Fibroblast of lung (primary cell): ENCODE data around the gene PEX16. TPM values are rescaled to one million over a fixed set of nuclear protein-coding genes. Genes with fewer than 3 reads are reported as not detected.

ENCODE experiments used
- DNase-seq, 2 donors: peaks; one replicate each; pipeline versions ENCODE4 v3.0.0 to v3.0.0-alpha.2; 2010; ENCODE audit warnings: low read depth in 2 of 2
- H2AFZ ChIP-seq: 2 replicates; pipeline ENCODE4 v1.5.1; 2012; ENCODE audit warnings: low read length, control low read depth, inconsistent platforms
- H3K27ac ChIP-seq: 2 replicates; pipeline ENCODE4 v1.5.1; 2011; ENCODE audit warnings: low read length, control low read depth; ENCODE audit not compliant: insufficient read depth
- H3K27me3 ChIP-seq: 2 replicates; pipeline ENCODE4 v1.5.1; 2011; ENCODE audit warnings: mild to moderate bottlenecking, low read length; ENCODE audit not compliant: control insufficient read depth, insufficient read depth
- H3K36me3 ChIP-seq: 2 replicates; pipeline ENCODE4 v1.5.1; 2011; ENCODE audit warnings: low read length; ENCODE audit not compliant: control insufficient read depth, insufficient read depth
- H3K4me1 ChIP-seq: 2 replicates; pipeline ENCODE4 v1.5.1; 2011; ENCODE audit warnings: low read length; ENCODE audit not compliant: control insufficient read depth, insufficient read depth; ENCODE audit errors: extremely low read depth
- H3K4me2 ChIP-seq: 2 replicates; pipeline ENCODE4 v1.5.1; 2011; ENCODE audit warnings: low read length, control low read depth; ENCODE audit not compliant: insufficient read depth; ENCODE audit errors: extremely low read depth
- H3K4me3 ChIP-seq, 4 experiments: fragments of 200-600 bp in 1 of 4; sonication (generic) in 1 of 4; replicated peaks in 1 of 4; 2 replicates each; pipeline ENCODE4 v1.5.1; 2011 to 2016; ENCODE audit warnings: low read length in 4 of 4, low read depth in 3 of 4, mild to moderate bottlenecking in 3 of 4, control low read depth in 2 of 4, inconsistent platforms in 1 of 4, mixed read lengths in 1 of 4; ENCODE audit not compliant: insufficient read depth in 1 of 4; ENCODE audit errors: control extremely low read depth in 1 of 4
- H3K79me2 ChIP-seq: 2 replicates; pipeline ENCODE4 v1.5.1; 2012; ENCODE audit warnings: mild to moderate bottlenecking, low read length, inconsistent platforms; ENCODE audit not compliant: control insufficient read depth, insufficient read depth
- H3K9ac ChIP-seq: 2 replicates; pipeline ENCODE4 v1.5.1; 2011; ENCODE audit warnings: mild to moderate bottlenecking, low read length, control low read depth; ENCODE audit not compliant: insufficient read depth
- H3K9me3 ChIP-seq: 2 replicates; pipeline ENCODE4 v1.5.1; 2012; ENCODE audit warnings: low read depth, low read length; ENCODE audit not compliant: control insufficient read depth, insufficient read depth
- H4K20me1 ChIP-seq: 2 replicates; pipeline ENCODE4 v1.5.1; 2011; ENCODE audit warnings: low read length; ENCODE audit not compliant: control insufficient read depth, insufficient read depth; ENCODE audit errors: extremely low read depth
- CTCF ChIP-seq, 2 donors: IDR thresholded peaks in 1 of 2; conservative IDR thresholded peaks in 1 of 2; 1 replicate in 1 of 2; 2 replicates in 1 of 2; pipeline ENCODE4 v1.5.1; 2011 to 2012; ENCODE audit warnings: low read length in 2 of 2, control low read depth in 1 of 2, inconsistent platforms in 1 of 2, low read depth in 1 of 2, mild to moderate bottlenecking in 1 of 2
- EZH2 ChIP-seq: IDR thresholded peaks from 2 replicates; pipeline ENCODE4 v1.5.1; 2012; ENCODE audit warnings: low read length, control low read depth, mild to moderate bottlenecking; ENCODE audit errors: missing control alignments
- polyA plus RNA-seq, 2 donors: library from polyadenylated mRNA; depleted of rRNA in 1 of 2; stranded (reverse) in 1 of 2; unstranded in 1 of 2; fragments of >200 nt; gene quantifications; 2 replicates each; pipeline ENCODE4 v1.2.1, GENCODE V29; 2011 to 2012; ENCODE audit warnings: missing spikeins in 1 of 2
- total RNA-seq: library from RNA; depleted of rRNA; stranded (reverse); fragments of >200 nt; gene quantifications from 2 replicates; pipeline ENCODE4 v1.2.1, GENCODE V29; 2014

Gene PEX16
- total and polyA plus RNA-seq, 2 donors (not counting 1 experiment from before 2014, with no cell fraction given) = 11.0 to 44.4 TPM

GRCh38 chr11:45930031-45930794 is 12.5 kb upstream of the PEX16 start:
- no peaks in the 10 kb centered on the region for H3K9me3 ChIP-seq
- H3K4me1 ChIP-seq = no peaks in the 10 kb centered on the region
- no peaks in the 10 kb centered on the region for H4K20me1 ChIP-seq
- H3K27me3 ChIP-seq = peaks cover 8% of the 10 kb centered on the region
- H2AFZ ChIP-seq = no peak overlapping the region
- H3K4me2 ChIP-seq = no peak overlapping the region
- no peak overlapping the region for H3K27ac ChIP-seq
- peaks cover 4% of the 10 kb centered on the region for H3K36me3 ChIP-seq
- no peak overlapping the region for H3K9ac ChIP-seq
- H3K4me3 ChIP-seq = no peak overlapping the region
- no peak for DNase-seq
- TF ChIP-seq CTCF (conservative IDR thresholded peaks at IDR 0.05 in 1 of 2, IDR thresholded peaks at IDR 0.05 in 1 of 2; ENCODE audit: low read depth in 1 of 2, low read length in 2 of 2) (no peak), EZH2 (no peak)
- H3K79me2 ChIP-seq = no peaks in the 10 kb centered on the region

GRCh38 chr11:45929486-45930030 is 11.9 kb upstream of the PEX16 start:
- Histone ChIP-seq H3K4me2 (no peak overlapping the region), H3K4me1 (no peaks in the 10 kb centered on the region), H3K4me3 (no peak overlapping the region), H4K20me1 (no peaks in the 10 kb centered on the region), H3K79me2 (no peaks in the 10 kb centered on the region), H3K36me3 (peaks cover 2% of the 10 kb centered on the region), H3K27ac (no peak overlapping the region), H3K9ac (no peak overlapping the region), H3K27me3 (peaks cover 8% of the 10 kb centered on the region), H3K9me3 (no peaks in the 10 kb centered on the region), H2AFZ (no peak overlapping the region)
- TF ChIP-seq EZH2 (no peak), CTCF (conservative IDR thresholded peaks at IDR 0.05 in 1 of 2, IDR thresholded peaks at IDR 0.05 in 1 of 2; ENCODE audit: low read depth in 1 of 2, low read length in 2 of 2) (no peak)
- DNase-seq = no peak

GRCh38 chr11:45928535-45929215 is 11.0 kb upstream of the PEX16 start:
- Histone ChIP-seq H4K20me1 (no peaks in the 10 kb centered on the region), H3K9me3 (no peaks in the 10 kb centered on the region), H3K4me1 (no peaks in the 10 kb centered on the region), H3K36me3 (peaks cover 2% of the 10 kb centered on the region), H3K27ac (no peak overlapping the region), H3K4me2 (no peak overlapping the region), H3K79me2 (no peaks in the 10 kb centered on the region), H2AFZ (no peak overlapping the region), H3K4me3 (no peak overlapping the region), H3K27me3 (peaks cover 8% of the 10 kb centered on the region), H3K9ac (no peak overlapping the region)
- DNase-seq = no peak
- TF ChIP-seq EZH2 = no peak
- TF ChIP-seq CTCF (conservative IDR thresholded peaks at IDR 0.05 in 1 of 2, IDR thresholded peaks at IDR 0.05 in 1 of 2; ENCODE audit: low read depth in 1 of 2, low read length in 2 of 2) = no peak
